H1 (cell line): ENCODE data around the gene PDF. TPM values are rescaled to one million over a fixed set of nuclear protein-coding genes. Genes with fewer than 3 reads are reported as not detected.

Experiments
- TAF7 ChIP-seq: optimal IDR thresholded peaks from 2 replicates; pipeline ENCODE3; 2011; ENCODE audit warnings: low read depth, mild to moderate bottlenecking, inconsistent platforms, low read length, moderate library complexity, borderline replicate concordance
- polyA plus RNA-seq, 7 experiments: library from polyadenylated mRNA; depleted of rRNA in 3 of 7; stranded (reverse) in 5 of 7; unstranded in 2 of 7; fragments of >200 nt in 5 of 7; fragments of 200-250 nt in 2 of 7; gene quantifications; 1 replicate in 5 of 7; 2 replicates in 1 of 7; 4 replicates in 1 of 7; pipeline versions ENCODE4 v1.2.1 to v1.2.3, GENCODE V29; 2011 to 2013; ENCODE audit warnings: missing spikeins in 2 of 7, mixed read lengths in 2 of 7
- total RNA-seq: library from RNA; stranded (reverse); fragmentation: NEBNext Ultra II Directional; extraction: Animal tissue kit (Norgen Biotek cat#: 25700); gene quantifications from 2 replicates; pipeline ENCODE4 v1.2.1, GENCODE V29; 2021
- TF ChIP-seq, protein P1 (sequence below): IDR thresholded peaks from 2 replicates; pipeline ENCODE4 v1.6.1; 2012; ENCODE audit warnings: low read length, inconsistent platforms

Gene PDF
- total and polyA plus RNA-seq, 2 of the 8 experiments (the other 6 are each of a cell fraction or from before 2014, with no cell fraction given), result 17.7 to 23.9 TPM

DNA sequence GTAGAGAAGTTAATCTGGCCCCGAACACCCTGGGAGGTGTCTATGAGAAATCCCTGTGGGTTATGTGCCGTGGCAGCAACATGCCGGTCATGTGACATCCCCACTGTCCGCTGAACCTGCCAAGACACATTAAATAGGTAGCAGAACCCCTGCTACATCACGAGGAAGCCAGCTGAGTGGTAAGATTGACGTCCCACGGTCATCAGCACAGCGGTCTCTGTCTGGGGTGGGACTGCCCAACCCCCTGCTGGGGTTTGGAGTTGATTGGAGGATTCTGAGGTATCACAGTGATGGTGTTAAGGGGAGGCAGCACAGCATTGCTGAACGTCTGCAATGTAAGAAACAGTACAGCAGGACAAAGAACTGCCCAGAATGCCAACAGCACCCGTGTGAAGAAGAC lies 19.1 kb upstream of the PDF start (continued):
- TF ChIP-seq, protein P1, sequence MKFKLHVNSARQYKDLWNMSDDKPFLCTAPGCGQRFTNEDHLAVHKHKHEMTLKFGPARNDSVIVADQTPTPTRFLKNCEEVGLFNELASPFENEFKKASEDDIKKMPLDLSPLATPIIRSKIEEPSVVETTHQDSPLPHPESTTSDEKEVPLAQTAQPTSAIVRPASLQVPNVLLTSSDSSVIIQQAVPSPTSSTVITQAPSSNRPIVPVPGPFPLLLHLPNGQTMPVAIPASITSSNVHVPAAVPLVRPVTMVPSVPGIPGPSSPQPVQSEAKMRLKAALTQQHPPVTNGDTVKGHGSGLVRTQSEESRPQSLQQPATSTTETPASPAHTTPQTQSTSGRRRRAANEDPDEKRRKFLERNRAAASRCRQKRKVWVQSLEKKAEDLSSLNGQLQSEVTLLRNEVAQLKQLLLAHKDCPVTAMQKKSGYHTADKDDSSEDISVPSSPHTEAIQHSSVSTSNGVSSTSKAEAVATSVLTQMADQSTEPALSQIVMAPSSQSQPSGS, result no peak
- no peak for TF ChIP-seq TAF7
